Hypothalamus (tissue), 51 donors: ENCODE measurements around the gene PRDX1.
"Not testable (repeated sequence)": the region's sequence is repeated elsewhere in the genome, so short reads cannot be mapped to it uniquely, and the experiment has no call there.

Experiments used
- DNase-seq, 51 donors: peaks; one replicate each; lab custom pipeline; 2025; lab: John Stamatoyannopoulos, UW

The PRDX1 gene

GRCh38 chr1:45536886-45537285 lies 15.2 kb upstream of the PRDX1 start:
- DNase-seq: no peak

GRCh38 chr1:45535988-45536766 lies 14.5 kb upstream of the PRDX1 start:
- no peak for DNase-seq

- no peak for DNase-seq
These were observed 10.2 kb upstream of the PRDX1 start for GRCh38 chr1:45531873-45532272.

- no peak for DNase-seq
These were observed 9.0 kb upstream of the PRDX1 start for GRCh38 chr1:45530632-45531135.

GRCh38 chr1:45526135-45526644 lies 4.5 kb upstream of the PRDX1 start:
- DNase-seq: no peak

- DNase-seq: not testable (repeated sequence)
These were observed 2.3 kb upstream of the PRDX1 start for GRCh38 chr1:45523975-45524374.

DNA sequence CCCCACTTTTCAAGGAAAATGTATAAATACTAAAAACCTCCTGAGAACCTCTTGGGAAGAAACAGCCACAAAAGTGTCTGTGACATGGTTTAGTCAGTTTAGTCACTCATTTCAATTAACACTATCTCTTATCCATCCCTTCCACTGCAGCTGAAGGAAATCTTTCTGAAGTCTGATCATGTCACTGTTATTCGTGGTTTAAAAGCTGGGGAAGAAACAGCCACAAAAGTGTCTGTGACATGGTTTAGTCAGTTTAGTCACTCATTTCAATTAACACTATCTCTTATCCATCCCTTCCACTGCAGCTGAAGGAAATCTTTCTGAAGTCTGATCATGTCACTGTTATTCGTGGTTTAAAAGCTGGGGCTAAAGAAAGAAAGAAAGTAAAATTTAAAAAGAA lies 1.8 kb upstream of the PRDX1 start:
- not testable (repeated sequence) for DNase-seq

DNA sequence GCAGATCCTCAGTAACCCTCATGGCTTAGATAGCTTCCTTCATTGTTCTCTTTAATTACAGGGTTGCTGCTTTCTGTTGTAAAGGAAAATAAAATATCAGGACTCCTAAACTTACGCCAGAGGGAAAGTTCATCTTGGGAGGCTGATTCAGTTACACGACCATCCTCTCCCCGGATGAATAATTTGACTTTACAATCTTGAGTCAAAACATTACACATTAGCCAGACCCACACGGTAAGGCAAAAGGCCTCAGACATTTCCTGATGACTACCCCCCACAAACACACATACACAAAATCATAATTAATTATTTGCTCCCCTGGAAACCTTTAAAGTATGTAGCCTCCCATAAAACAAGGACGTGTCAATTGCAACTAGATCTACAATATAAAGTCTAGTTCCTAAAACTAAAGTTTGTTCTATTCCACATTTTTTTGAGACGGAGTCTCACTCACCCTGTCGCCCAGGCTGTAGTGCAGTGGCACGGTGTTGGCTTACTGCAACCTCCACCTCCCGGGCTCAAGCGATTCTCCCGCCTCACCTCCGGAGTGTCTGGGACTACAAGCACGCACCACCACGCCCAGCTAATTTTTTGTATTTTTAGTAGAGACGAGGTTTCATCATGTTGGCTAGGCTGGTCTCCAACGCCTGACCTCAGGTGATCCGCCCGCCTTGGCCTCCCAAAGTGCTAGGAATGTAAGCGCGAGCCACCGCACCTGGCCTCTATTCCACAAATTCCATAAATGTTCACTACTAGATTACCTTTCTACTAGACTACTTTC lies 830 bp upstream of the PRDX1 start:
- DNase-seq: peak in 1 of 51 donors; percentile 59

DNA sequence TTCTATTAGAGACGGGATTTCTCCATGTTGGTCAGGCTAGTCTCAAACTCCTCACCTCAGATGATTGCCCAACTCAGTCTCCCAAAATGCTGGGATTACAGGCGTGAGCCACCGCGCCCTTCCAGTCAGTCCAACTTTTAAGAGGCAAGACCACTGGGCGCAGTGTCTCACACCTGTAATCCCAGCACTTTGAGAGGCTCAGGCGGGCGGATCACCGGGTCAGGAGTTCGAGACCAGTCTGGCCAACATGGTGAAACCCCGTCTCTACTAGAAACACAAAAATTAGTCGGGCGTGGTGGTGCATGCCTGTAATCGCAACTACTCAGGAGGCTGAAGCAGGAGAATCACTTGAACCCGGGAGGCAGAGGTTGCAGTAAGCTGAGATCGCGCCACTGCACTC lies 1.9 kb downstream of the PRDX1 start:
- DNase-seq: not testable (repeated sequence)

GRCh38 chr1:45518910-45519309 lies 2.8 kb downstream of the PRDX1 start:
- peak in 2 of 51 donors; percentile 19 to 41 for DNase-seq

DNA sequence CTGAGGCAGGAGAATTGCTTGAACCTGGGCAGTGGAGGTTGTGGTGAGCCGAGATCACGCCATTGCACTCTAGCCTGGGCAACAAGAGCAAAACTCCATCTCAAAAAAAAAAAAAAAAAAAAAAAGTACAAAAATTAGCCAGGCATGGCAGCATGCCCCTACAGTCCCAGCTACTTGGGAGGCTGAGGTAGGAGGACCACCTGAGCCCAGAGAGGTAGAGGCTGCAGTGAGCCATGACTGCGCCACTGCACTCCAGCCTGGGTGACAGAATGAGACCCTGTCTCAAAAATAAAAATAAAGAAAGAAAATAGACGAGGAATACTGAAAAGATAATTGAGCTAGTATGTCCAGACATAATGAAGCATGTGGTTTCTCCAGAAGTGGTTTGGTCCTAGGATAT lies 3.3 kb downstream of the PRDX1 start:
- not testable (repeated sequence) for DNase-seq

DNA sequence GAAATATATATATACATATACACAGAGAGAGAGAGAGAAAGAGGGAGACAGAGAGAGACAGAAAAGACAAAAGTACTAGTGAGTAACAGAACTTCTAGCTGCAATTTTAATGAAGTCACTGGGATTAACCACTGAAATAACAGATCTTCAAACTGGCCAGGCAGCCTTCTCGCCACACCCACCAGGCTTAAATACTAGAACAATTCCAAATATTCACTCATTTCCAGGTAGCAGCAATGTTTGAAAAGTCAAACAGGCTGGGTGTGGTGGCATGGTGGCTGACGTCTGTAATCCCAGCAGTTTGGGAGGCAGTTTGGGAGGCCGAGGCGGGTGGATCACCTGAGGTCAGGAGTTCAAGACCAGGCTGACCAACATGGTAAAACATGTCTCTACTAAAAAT lies 5.2 kb downstream of the PRDX1 start:
- no peak for DNase-seq

GRCh38 chr1:45516036-45516435 lies 5.6 kb downstream of the PRDX1 start:
- DNase-seq: no peak

DNA sequence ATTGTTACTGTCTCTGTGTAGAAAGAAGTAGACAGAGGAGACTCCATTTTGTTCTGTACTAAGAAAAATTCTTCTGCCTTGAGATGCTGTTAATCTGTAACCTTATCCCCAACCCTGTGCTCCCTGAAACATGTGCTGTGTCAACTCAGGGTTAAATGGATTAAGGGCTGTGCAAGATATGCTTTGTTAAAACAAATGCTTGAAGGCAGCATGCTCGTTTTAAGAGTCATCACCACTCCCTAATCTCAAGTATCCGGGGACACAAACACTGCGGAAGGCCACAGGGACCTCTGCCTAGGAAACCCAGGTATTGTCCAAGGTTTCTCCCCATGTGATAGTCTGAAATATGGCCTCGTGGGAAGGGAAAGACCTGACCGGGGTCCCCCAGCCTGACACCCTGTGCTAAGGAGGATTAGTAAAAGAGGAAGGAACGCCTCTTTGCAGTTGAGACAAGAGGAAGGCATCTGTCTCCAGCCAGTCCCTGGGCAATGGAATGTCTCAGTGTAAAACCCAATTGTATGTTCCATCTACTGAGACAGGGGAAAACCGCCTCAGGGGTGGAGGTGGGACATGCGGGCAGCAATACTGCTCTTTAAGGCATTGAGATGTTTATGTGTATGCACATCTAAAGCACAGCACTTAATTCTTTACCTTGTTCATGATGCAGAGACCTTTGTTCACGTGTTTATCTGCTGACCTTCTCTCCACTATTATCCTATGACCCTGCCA lies 8.0 kb downstream of the PRDX1 start:
- not testable (repeated sequence) for DNase-seq

DNA sequence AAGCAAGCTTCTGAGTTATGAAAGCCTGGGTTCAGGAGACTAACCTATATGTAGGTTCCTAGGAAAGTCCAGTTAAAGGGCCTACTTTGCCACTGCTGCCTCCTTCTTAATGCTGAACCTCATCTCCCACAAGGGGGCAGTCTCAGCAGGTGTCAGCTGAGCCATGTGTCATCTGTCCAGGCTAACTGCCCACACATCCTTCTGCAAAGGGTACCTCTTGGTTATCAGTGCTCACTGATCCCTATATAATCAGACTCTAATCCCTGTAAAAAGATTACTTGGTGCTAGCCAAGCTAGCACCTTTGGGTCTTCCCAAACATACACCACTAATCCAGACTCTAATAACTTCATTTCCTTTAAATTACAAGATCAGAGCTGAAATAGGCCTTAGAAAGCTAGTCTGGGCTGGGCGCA lies 9.0 kb downstream of the PRDX1 start:
- DNase-seq: peak in 19 of 51 donors; percentile 8 to 59 (median 28)

- peak in 15 of 51 donors; percentile 11 to 58 (median 32) for DNase-seq
These were observed 10.6 kb downstream of the PRDX1 start for GRCh38 chr1:45510972-45511527.

DNA sequence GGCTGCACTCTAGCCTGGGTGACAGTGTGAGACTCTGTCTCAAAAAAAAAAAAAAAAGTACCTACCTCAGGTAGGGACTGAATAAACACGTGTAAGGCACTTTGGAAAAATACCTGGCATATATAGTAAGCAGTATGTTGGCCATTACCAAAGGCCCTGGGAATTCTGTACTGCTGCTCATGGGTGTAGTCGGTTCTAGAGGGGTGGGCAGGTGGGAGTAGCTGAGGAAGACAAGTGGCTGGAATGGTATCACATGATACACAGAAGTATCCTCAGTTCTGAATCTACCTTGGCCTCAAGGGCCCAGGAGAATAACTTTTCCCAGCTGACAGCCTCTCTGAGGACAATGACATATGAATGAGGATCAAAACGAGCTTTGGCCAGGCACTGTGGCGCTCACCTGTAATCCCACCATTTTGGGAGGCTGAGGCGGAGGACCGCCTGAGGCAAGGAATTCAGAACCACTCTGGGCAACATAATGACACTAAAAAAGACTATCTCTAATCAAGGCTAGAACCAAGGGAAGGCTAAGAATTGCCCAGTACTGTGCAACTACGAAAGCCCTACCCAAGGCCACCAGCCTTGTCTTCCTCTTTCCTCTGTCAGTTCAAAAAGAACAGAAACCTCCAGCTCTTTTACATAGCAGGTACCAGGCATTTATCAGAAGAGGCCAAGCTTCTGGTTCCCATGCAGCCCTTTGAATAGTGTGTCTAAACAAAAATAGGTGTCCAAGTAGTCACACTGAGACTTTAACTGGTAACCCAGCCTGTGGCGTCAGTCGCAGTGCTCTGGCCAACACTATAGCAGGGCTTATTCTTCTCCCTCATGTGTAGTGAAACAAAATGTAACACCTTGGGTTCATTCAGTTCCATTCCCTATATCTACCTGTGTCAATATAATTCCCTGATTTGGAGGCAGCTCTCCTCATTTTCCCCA lies 11.4 kb downstream of the PRDX1 start:
- no peak for DNase-seq

- DNase-seq: no peak
These were observed 13.2 kb downstream of the PRDX1 start for GRCh38 chr1:45508295-45509151.
